Nephron progenitor cell (in vitro differentiated cells): ENCODE data around the gene RPS6KA2.

Experiments
- DNase-seq: peaks from one replicate; pipeline ENCODE4 v3.0.0; 2021
- H3K27ac Mint-ChIP-seq: 2 replicates; pipeline ENCODE4 v1.8.0; 2021; ENCODE audit warnings: mild to moderate bottlenecking, moderate library complexity, mixed read lengths
- H3K27me3 Mint-ChIP-seq: 2 replicates; pipeline ENCODE4 v1.8.0; 2021; ENCODE audit warnings: mild to moderate bottlenecking, low read depth, mixed read lengths; ENCODE audit not compliant: poor library complexity
- H3K36me3 Mint-ChIP-seq: 2 replicates; pipeline ENCODE4 v1.8.0; 2021; ENCODE audit warnings: low read depth, mixed read lengths
- H3K4me1 Mint-ChIP-seq: 2 replicates; pipeline ENCODE4 v1.8.0; 2021; ENCODE audit warnings: mixed read lengths
- H3K4me3 Mint-ChIP-seq: 2 replicates; pipeline ENCODE4 v1.8.0; 2021; ENCODE audit warnings: mild to moderate bottlenecking, moderate library complexity, mixed read lengths
- H3K9me3 Mint-ChIP-seq: 2 replicates; pipeline ENCODE4 v1.8.0; 2021; ENCODE audit warnings: mild to moderate bottlenecking, moderate library complexity, mixed read lengths
- CTCF ChIP-seq: fragments of 200-600 bp; sonication (generic); IDR thresholded peaks from 2 replicates; pipeline ENCODE4 v1.5.0; 2021; ENCODE audit warnings: antibody characterized with exemption

Gene RPS6KA2

DNA sequence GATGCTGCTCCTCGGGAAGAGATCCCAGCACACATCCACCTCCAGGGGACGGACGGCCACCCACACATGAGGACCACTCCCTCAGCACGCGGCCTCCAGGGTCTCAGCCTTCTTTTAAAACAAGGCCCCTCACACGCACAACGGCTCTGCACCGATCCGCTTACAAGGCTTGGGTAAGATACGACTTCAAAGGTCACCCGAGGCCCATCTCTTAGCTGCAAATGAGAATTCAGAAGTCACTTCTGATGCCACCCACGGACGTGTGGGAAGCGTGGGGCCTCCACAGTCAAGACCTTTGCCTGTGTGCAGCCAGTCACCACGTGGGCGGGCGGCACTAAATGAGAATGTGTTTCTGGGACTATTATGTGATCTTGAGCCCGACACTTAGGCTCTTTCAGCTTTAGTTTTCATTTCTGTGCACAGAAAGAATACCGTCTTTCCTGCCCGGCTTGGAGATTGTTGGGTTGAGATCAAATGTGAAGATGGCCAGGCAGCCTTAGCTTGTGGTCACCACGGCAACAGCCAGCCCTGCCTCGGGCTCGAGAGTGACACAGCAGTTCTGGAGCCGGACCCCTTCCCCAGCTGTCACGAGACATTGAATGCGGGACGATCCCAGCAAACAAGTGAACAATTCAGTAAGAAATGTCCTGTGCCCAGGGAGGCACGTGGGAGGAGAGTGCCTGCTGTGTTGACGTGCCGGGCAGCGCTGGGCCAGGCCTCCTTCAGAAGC is 132.1 kb downstream of the RPS6KA2 start:
- H3K36me3 Mint-ChIP-seq, result peaks cover 9% of the 10 kb centered on the region
- peaks cover 59% of the 10 kb centered on the region for H3K4me1 Mint-ChIP-seq
- H3K27ac Mint-ChIP-seq, result peak overlapping the region; percentile 57
- H3K9me3 Mint-ChIP-seq, result no peaks in the 10 kb centered on the region
- H3K4me3 Mint-ChIP-seq, result no peak overlapping the region
- no peak for DNase-seq
- no peak for TF ChIP-seq CTCF
- peaks cover 4% of the 10 kb centered on the region for H3K27me3 Mint-ChIP-seq

DNA sequence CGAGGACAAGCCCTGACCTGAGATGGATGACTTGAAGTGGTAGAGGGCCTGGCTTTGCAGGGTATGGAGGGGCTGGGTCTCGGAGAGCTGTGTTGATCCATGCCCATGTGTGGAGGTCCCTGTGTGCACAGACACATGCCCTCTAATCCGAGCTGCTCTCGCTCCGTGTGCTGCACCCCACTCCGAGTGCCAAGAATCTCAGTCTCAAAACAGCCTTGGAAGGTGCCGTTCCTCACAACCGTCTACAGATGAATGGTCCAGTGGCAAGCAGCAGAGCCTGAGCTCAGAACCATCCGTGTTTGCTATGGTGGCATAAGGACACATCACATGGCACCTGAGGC is 133.0 kb downstream of the RPS6KA2 start:
- DNase-seq, result no peak
- no peaks in the 10 kb centered on the region for H3K9me3 Mint-ChIP-seq
- H3K36me3 Mint-ChIP-seq, result peaks cover 4% of the 10 kb centered on the region
- no peaks in the 10 kb centered on the region for H3K27me3 Mint-ChIP-seq
- H3K4me3 Mint-ChIP-seq, result no peak overlapping the region
- no peak overlapping the region for H3K27ac Mint-ChIP-seq
- peaks cover 66% of the 10 kb centered on the region for H3K4me1 Mint-ChIP-seq
- no peak for TF ChIP-seq CTCF

DNA sequence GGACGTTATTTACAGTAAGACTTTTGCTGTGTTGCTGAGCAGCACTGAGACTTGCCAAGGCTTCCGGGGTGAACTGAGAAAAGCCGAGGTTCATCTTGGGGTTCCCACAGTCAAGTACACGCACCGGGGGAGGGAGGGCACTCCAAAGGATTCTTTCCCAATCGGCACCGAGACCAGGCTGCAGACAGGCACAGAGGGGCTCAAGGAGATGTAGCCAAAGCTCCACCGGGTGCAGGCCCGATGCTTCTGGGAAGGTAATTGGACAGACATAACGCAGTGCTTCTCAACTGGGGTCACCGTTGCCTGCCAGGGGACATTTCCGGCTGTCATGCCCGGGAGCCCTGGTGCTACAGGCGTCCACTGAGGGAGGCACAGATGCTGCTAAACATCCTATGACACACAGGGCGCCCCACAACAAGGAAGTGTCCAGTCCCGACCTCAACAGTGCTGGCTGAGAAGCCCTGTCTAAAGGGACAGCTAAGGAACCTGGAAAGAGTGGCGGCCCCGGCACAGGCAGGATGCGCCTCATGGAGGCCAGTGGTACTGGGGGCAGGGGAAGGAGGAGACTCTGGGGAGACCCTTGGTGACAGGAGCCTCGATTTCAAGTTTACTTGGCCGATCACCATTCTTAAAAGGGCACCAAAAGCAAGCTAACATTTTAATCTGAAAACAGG is 133.5 kb downstream of the RPS6KA2 start:
- no peak for TF ChIP-seq CTCF
- Mint-ChIP-seq H3K4me3 (no peak overlapping the region), H3K4me1 (peaks cover 66% of the 10 kb centered on the region), H3K36me3 (peaks cover 4% of the 10 kb centered on the region), H3K27me3 (no peaks in the 10 kb centered on the region), H3K27ac (no peak overlapping the region), H3K9me3 (no peaks in the 10 kb centered on the region)
- no peak for DNase-seq

GRCh38 chr6:166492092-166492741 is 134.8 kb downstream of the RPS6KA2 start:
- TF ChIP-seq CTCF, result no peak
- no peak for DNase-seq
- Mint-ChIP-seq H3K9me3 (no peaks in the 10 kb centered on the region), H3K36me3 (peaks cover 13% of the 10 kb centered on the region), H3K27ac (peak overlapping the region; percentile 7), H3K4me3 (no peak overlapping the region), H3K4me1 (peaks cover 78% of the 10 kb centered on the region), H3K27me3 (no peaks in the 10 kb centered on the region)

GRCh38 chr6:166490671-166491500 is 136.2 kb downstream of the RPS6KA2 start:
- DNase-seq, result no peak
- Mint-ChIP-seq H3K9me3 (no peaks in the 10 kb centered on the region), H3K36me3 (peaks cover 19% of the 10 kb centered on the region), H3K27ac (no peak overlapping the region), H3K4me1 (peaks cover 76% of the 10 kb centered on the region), H3K4me3 (no peak overlapping the region), H3K27me3 (no peaks in the 10 kb centered on the region)
- no peak for TF ChIP-seq CTCF
